ENCODE data around the gene ELP5.

Gene ELP5

DNA sequence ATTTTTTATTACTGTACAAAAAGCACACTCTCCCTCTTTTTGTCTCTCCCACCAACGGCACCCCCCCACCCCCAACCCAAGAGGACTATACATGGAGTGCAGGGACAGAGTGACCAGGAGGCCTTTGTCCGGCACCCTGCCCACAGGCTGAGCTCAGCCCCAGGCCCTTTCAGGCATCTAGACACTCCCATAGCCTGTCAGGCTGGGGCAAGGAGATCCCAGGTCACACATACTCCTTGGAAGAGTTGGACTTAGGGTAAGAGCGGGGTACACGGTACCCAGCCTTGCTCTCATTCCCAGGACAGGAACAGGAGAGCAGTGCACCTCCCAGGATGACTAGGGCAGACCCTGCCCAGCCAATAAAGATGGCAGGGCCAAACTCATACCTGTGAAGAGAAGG, 8.1 kb downstream of the ELP5 start:
- no peak for ATAC-seq
- TF ChIP-seq TCF4 (CRISPR knock-in tag; IDR thresholded peaks at IDR 0.05; ENCODE audit: borderline replicate concordance) (no peak), TOX (CRISPR knock-in tag; IDR thresholded peaks at IDR 0.05; ENCODE audit: borderline replicate concordance) (no peak), TSHZ2 (CRISPR knock-in tag; IDR thresholded peaks at IDR 0.05) (no peak), ARNTL (CRISPR knock-in tag; IDR thresholded peaks at IDR 0.05; ENCODE audit: borderline replicate concordance, low read depth) (no peak), ZC3H10 (CRISPR knock-in tag; IDR thresholded peaks at IDR 0.05) (no peak), CSDC2 (CRISPR knock-in tag; IDR thresholded peaks at IDR 0.05) (no peak), PPARA (CRISPR knock-in tag; IDR thresholded peaks at IDR 0.05; ENCODE audit: borderline replicate concordance) (no peak), ZNF70 (CRISPR knock-in tag; IDR thresholded peaks at IDR 0.05) (no peak), RARB (CRISPR knock-in tag; IDR thresholded peaks at IDR 0.05) (no peak), ESRRG (CRISPR knock-in tag; IDR thresholded peaks at IDR 0.05) (no peak), OSR1 (CRISPR knock-in tag; IDR thresholded peaks at IDR 0.05) (no peak), ZFP30 (CRISPR knock-in tag; IDR thresholded peaks at IDR 0.05) (no peak), ISL1 (CRISPR knock-in tag; IDR thresholded peaks at IDR 0.05) (no peak), GLIS3 (CRISPR knock-in tag; IDR thresholded peaks at IDR 0.05) (no peak)
- TF ChIP-seq, protein P1, sequence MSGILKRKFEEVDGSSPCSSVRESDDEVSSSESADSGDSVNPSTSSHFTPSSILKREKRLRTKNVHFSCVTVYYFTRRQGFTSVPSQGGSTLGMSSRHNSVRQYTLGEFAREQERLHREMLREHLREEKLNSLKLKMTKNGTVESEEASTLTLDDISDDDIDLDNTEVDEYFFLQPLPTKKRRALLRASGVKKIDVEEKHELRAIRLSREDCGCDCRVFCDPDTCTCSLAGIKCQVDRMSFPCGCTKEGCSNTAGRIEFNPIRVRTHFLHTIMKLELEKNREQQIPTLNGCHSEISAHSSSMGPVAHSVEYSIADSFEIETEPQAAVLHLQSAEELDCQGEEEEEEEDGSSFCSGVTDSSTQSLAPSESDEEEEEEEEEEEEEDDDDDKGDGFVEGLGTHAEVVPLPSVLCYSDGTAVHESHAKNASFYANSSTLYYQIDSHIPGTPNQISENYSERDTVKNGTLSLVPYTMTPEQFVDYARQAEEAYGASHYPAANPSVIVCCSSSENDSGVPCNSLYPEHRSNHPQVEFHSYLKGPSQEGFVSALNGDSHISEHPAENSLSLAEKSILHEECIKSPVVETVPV (CRISPR knock-in tag; IDR thresholded peaks at IDR 0.05), result no peak
- TF ChIP-seq, protein P2, sequence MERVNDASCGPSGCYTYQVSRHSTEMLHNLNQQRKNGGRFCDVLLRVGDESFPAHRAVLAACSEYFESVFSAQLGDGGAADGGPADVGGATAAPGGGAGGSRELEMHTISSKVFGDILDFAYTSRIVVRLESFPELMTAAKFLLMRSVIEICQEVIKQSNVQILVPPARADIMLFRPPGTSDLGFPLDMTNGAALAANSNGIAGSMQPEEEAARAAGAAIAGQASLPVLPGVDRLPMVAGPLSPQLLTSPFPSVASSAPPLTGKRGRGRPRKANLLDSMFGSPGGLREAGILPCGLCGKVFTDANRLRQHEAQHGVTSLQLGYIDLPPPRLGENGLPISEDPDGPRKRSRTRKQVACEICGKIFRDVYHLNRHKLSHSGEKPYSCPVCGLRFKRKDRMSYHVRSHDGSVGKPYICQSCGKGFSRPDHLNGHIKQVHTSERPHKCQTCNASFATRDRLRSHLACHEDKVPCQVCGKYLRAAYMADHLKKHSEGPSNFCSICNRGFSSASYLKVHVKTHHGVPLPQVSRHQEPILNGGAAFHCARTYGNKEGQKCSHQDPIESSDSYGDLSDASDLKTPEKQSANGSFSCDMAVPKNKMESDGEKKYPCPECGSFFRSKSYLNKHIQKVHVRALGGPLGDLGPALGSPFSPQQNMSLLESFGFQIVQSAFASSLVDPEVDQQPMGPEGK (CRISPR knock-in tag; IDR thresholded peaks at IDR 0.05; ENCODE audit: borderline replicate concordance), result no peak

DNA sequence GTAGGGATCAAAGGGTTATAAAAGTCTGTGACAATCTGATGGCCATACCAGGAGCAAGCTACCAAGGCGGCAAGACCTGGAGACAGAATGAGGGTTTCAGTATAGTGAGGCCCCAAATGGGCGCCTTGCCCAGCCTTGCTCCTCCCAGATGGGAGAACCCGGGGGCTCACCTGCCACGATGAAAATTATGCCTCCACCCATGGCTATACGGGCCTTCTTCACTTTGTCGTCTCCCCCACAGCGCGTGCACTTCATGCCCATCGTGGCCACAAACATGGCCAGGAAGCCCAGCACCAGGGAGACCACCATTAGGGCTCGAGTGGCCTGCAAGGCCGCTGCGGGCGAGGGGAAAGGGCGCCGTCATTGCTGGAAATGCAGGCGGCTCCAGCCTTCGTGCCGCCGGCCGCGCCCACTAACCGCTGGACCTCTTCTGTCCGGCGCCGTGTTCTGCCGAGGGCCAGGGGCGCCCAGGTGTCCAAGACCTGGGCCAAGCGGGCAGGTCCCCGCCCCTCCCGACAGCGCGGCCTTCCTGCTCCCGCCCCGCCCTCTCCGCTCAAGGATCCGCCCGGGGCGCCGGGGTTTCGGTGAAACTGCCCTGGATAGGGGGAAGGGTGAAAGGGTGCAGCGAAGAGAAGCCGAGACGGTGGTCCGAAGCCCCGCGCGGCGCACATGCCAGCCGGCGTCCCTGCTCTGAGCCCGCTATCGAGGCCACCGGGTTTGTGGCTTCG, 8.8 kb downstream of the ELP5 start:
- ATAC-seq, result 0 out of 3 replicates have a peak, but pooled peaks have one; percentile 9
- TF ChIP-seq CREB5 (CRISPR knock-in tag; IDR thresholded peaks at IDR 0.05; ENCODE audit: low read depth) (no peak), PPARA (CRISPR knock-in tag; IDR thresholded peaks at IDR 0.05; ENCODE audit: borderline replicate concordance) (no peak), ZNF8 (CRISPR knock-in tag; IDR thresholded peaks at IDR 0.05) (no peak), ARNTL (CRISPR knock-in tag; IDR thresholded peaks at IDR 0.05; ENCODE audit: borderline replicate concordance, low read depth) (no peak), ZC3H10 (CRISPR knock-in tag; IDR thresholded peaks at IDR 0.05) (no peak), GLIS3 (CRISPR knock-in tag; IDR thresholded peaks at IDR 0.05) (no peak), RARB (CRISPR knock-in tag; IDR thresholded peaks at IDR 0.05) (no peak), OSR1 (CRISPR knock-in tag; IDR thresholded peaks at IDR 0.05) (no peak), SNAI2 (CRISPR knock-in tag; IDR thresholded peaks at IDR 0.05) (no peak), TOX (CRISPR knock-in tag; IDR thresholded peaks at IDR 0.05; ENCODE audit: borderline replicate concordance) (no peak), ZFP3 (CRISPR knock-in tag; IDR thresholded peaks at IDR 0.05) (no peak), BACH2 (CRISPR knock-in tag; IDR thresholded peaks at IDR 0.05; ENCODE audit: borderline replicate concordance) (no peak), CSDC2 (CRISPR knock-in tag; IDR thresholded peaks at IDR 0.05) (no peak), ISL1 (CRISPR knock-in tag; IDR thresholded peaks at IDR 0.05) (no peak), ESRRG (CRISPR knock-in tag; IDR thresholded peaks at IDR 0.05) (no peak)
- TF ChIP-seq, protein P1 (CRISPR knock-in tag; IDR thresholded peaks at IDR 0.05), result no peak
- TF ChIP-seq, protein P2 (CRISPR knock-in tag; IDR thresholded peaks at IDR 0.05; ENCODE audit: borderline replicate concordance), result no peak

All from SK-N-SH treated with all-trans-retinoic acid at 6 μM for 48 hours (cell line).